ENCODE results near the gene P4HTM. TPM values are rescaled to one million over a fixed set of nuclear protein-coding genes. Genes with fewer than 3 reads are reported as not detected.

Gene P4HTM
- total and polyA plus RNA-seq, 2 of the 8 experiments (the other 6 are each of a cell fraction or from before 2014, with no cell fraction given): 19.1 to 25.4 TPM

GRCh38 chr3:49009396-49009795 is 19.4 kb downstream of the P4HTM start:
- H2BK120ac ChIP-seq (replicated peaks; ENCODE audit: low read depth, low read length): no peak overlapping the region
- H3K56ac ChIP-seq (replicated peaks; ENCODE audit: insufficient read length, low read depth, low read length): no peak overlapping the region
- no peak overlapping the region for H3K23ac ChIP-seq (ENCODE audit: insufficient read length)
- TF ChIP-seq CBX5 (IDR thresholded peaks at IDR 0.05; ENCODE audit: low read depth, low read length) (no peak), SRF (IDR thresholded peaks at IDR 0.05; ENCODE audit: low read depth, low read length) (no peak), RXRA (IDR thresholded peaks at IDR 0.05; ENCODE audit: insufficient read depth, low read depth, low read length) (no peak)
- TF ChIP-seq, protein P1, sequence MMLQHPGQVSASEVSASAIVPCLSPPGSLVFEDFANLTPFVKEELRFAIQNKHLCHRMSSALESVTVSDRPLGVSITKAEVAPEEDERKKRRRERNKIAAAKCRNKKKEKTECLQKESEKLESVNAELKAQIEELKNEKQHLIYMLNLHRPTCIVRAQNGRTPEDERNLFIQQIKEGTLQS (IDR thresholded peaks at IDR 0.05; ENCODE audit: insufficient read depth, low read depth, low read length): no peak
- H3K36me3 ChIP-seq (ENCODE audit: control insufficient read depth in 2 of 4, insufficient read depth in 4 of 4, low read length in 3 of 4): peaks cover 5 to 32% (median 15%) of the 10 kb centered on the region in 4 experiments
- H4K5ac ChIP-seq (ENCODE audit: insufficient read length, low read depth, low read length): no peak overlapping the region
- ChIA-PET CTCF (ENCODE audit: partially characterized antibody) (interaction anchor here (0.6 to 24.3 kb wide), 3 partner anchors 15 to 110 kb away, joined by 3 to 467 read pairs (median 51); partner anchors contain the start of genes NDUFAF3 and P4HTM), POLR2A (ENCODE audit: partially characterized antibody) (interaction anchor here (1.0 to 38.8 kb wide), 8 partner anchors 4 to 347 kb away, joined by 3 to 1518 read pairs (median 5); partner anchors contain the start of genes CELSR3, DALRD3, IMPDH2 and NDUFAF3)
- no peak overlapping the region for H2BK12ac ChIP-seq (ENCODE audit: low read depth, low read length)
- H3K4me2 ChIP-seq (ENCODE audit: insufficient read depth in 1 of 2, low read depth in 2 of 2, low read length in 2 of 2): no peak overlapping the region
- no peak overlapping the region for H4K91ac ChIP-seq (replicated peaks; ENCODE audit: insufficient read length, low read length)
- no peak overlapping the region for H3K9ac ChIP-seq (replicated peaks in 1 of 4; ENCODE audit: extremely low read depth in 1 of 4, low read depth in 3 of 4, low read length in 3 of 4)
- FAIRE-seq (no peak), DNase-seq (ENCODE audit: low read depth in 1 of 2, low spot score in 2 of 2) (no peak)
- peaks cover 19% of the 10 kb centered on the region for H3K79me1 ChIP-seq (ENCODE audit: low read depth, low read length)
- H3K18ac ChIP-seq (ENCODE audit: extremely low read depth, low read length): no peak overlapping the region
- no peak overlapping the region for H2BK15ac ChIP-seq (ENCODE audit: low read length)
- no peak overlapping the region for H3K14ac ChIP-seq (ENCODE audit: insufficient read length)
- WGBS, 2 experiments (ENCODE audit: extremely low coverage in 1 of 2, insufficient coverage in 1 of 2, insufficient read length in 1 of 2, insufficient replicate concordance in 2 of 2, low coverage in 1 of 2, low lambda C conversion rate in 2 of 2, missing lambda C conversion rate in 1 of 2): 95% methylated on average over 3 of the region's 3 CpGs; no CpG with 5 or more reads in 1 of the 2 experiments
- no peaks in the 10 kb centered on the region for H3K27me3 ChIP-seq (replicated peaks in 1 of 4; ENCODE audit: control insufficient read depth in 3 of 4, extremely low read depth in 1 of 4, insufficient read depth in 3 of 4, low read length in 3 of 4)
- H4K20me1 ChIP-seq (replicated peaks in 1 of 2; ENCODE audit: control insufficient read depth in 1 of 2, insufficient read depth in 2 of 2, low read length in 2 of 2): peaks cover 29 to 39% of the 10 kb centered on the region in 2 experiments
- H3K9me3 ChIP-seq (ENCODE audit: insufficient read depth in 2 of 2, low read depth in 1 of 2, low read length in 1 of 2): no peaks in the 10 kb centered on the region
- H3K4me3 ChIP-seq (ENCODE audit: extremely low read depth in 1 of 4, insufficient read depth in 2 of 4, low read depth in 3 of 4, low read length in 4 of 4): no peak overlapping the region
- peaks cover 11 to 56% of the 10 kb centered on the region in 2 experiments for H3K79me2 ChIP-seq (ENCODE audit: control insufficient read depth in 1 of 2, insufficient read depth in 2 of 2, low read length in 2 of 2)
- H4K8ac ChIP-seq (ENCODE audit: extremely low read depth, insufficient read depth, low read length): no peak overlapping the region
- H3K4ac ChIP-seq (replicated peaks; ENCODE audit: insufficient read length, low read depth, low read length): no peak overlapping the region
- H3K4me1 ChIP-seq (replicated peaks in 1 of 4; ENCODE audit: control insufficient read depth in 3 of 4, insufficient read depth in 4 of 4, low read length in 3 of 4): peaks cover 0 to 14% (median 6%) of the 10 kb centered on the region in 4 experiments; a peak in 5 of 7 replicates
- no peak overlapping the region for H3K27ac ChIP-seq (ENCODE audit: low read depth, low read length)
- peaks cover 14% of the 10 kb centered on the region for H3K23me2 ChIP-seq (ENCODE audit: low read depth, low read length)
- H2BK5ac ChIP-seq (ENCODE audit: low read depth, low read length): no peak overlapping the region
- H2BK20ac ChIP-seq (ENCODE audit: low read length): no peak overlapping the region
- no peak overlapping the region for H2AFZ ChIP-seq (ENCODE audit: low read length)
- H2AK5ac ChIP-seq (ENCODE audit: low read depth, low read length): no peak overlapping the region

Measured in H1 (cell line).